Transverse colon (tissue), 4 donors: Measurements from ENCODE around the gene CDC20B. TPM values are rescaled to one million over a fixed set of nuclear protein-coding genes. Genes with fewer than 3 reads are reported as not detected.

Source experiments
- DNase-seq: peaks from one replicate; pipeline ENCODE4 v3.0.0-alpha.2; 2019
- H3K27ac ChIP-seq, 4 donors: fragments of 200-600 bp; sonication (generic); 2 replicates each; pipeline ENCODE4 v1.5.1; 2016 to 2018; ENCODE audit warnings: inconsistent platforms in 4 of 4
- H3K27me3 ChIP-seq: fragments of 200-600 bp; sonication (generic); 2 replicates; pipeline ENCODE4 v1.5.1; 2017; ENCODE audit warnings: inconsistent platforms
- H3K36me3 ChIP-seq, 4 donors: fragments of 200-600 bp; sonication (generic); 2 replicates each; pipeline ENCODE4 v1.5.1; 2017 to 2019; ENCODE audit warnings: inconsistent platforms in 4 of 4
- H3K4me1 ChIP-seq, 4 donors: fragments of 200-600 bp; sonication (generic); 2 replicates each; pipeline ENCODE4 v1.5.1; 2017 to 2020; ENCODE audit warnings: inconsistent platforms in 4 of 4
- H3K4me3 ChIP-seq, 4 donors: fragments of 200-600 bp; sonication (generic); 1 replicate in 1 of 4; 2 replicates in 3 of 4; pipeline versions ENCODE4 v1.5.1 to v1.6.1; 2017 to 2019; ENCODE audit warnings: inconsistent platforms in 4 of 4
- H3K9me3 ChIP-seq, 2 donors: fragments of 200-600 bp; sonication (generic); 2 replicates each; pipeline ENCODE4 v1.5.1; 2017 to 2019; ENCODE audit warnings: inconsistent platforms in 2 of 2
- CTCF ChIP-seq, 5 experiments: fragments of 200-600 bp in 3 of 5; fragments of 450-650 bp in 2 of 5; sonication (generic) in 3 of 5; IDR thresholded peaks; 1 replicate in 2 of 5; 2 replicates in 3 of 5; pipeline ENCODE4 v1.5.1; 2016 to 2017; ENCODE audit warnings: antibody characterized with exemption in 5 of 5, inconsistent platforms in 3 of 5, mild to moderate bottlenecking in 2 of 5, moderate library complexity in 1 of 5
- EP300 ChIP-seq: sonication (generic); formaldehyde crosslinking; IDR thresholded peaks from one replicate; pipeline ENCODE4 v1.6.1; 2017; ENCODE audit warnings: antibody characterized with exemption, low read depth
- POLR2A ChIP-seq: fragments of 450-650 bp; IDR thresholded peaks from one replicate; pipeline ENCODE4 v1.6.1; 2016; ENCODE audit warnings: antibody characterized with exemption, mild to moderate bottlenecking, moderate library complexity
- POLR2AphosphoS5 ChIP-seq, 3 donors: sonication (generic); formaldehyde crosslinking; IDR thresholded peaks; one replicate each; pipeline ENCODE4 v1.6.1; 2016; ENCODE audit warnings: antibody characterized with exemption in 3 of 3
- WGBS, 2 donors: methylation state at CpG; one replicate each; pipeline ENCODE4 v1.1.5; 2018; ENCODE audit warnings: low coverage in 1 of 2; 5-methylcytosine and 5-hydroxymethylcytosine counted together
- in situ Hi-C, 4 donors: fragments of 200-750 bp; cut with MboI; loops; one replicate each; pipeline versions ENCODE4 v1.15.0 to v1.15.1; 2017; ENCODE audit warnings: low sequenced_read_pairs in 3 of 4, low pct_ligation_motif_present in 1 of 4, low pct_unique_long_range_greater_than_20kb in 1 of 4
- intact Hi-C: fragments of 100-400 bp; cut with DNase I; formaldehyde crosslinking; loops from one replicate; pipeline ENCODE4 v1.15.1; 2023; ENCODE audit warnings: low total_unique reads
- total RNA-seq, 4 donors: library from RNA; depleted of rRNA; stranded (reverse); fragments of >200 nt; gene quantifications; one replicate each; pipeline ENCODE4 v1.1.0, GENCODE V29; 2016

Gene CDC20B
- total RNA-seq, 4 donors from 2014 or later, result not detected

GRCh38 chr5:55219770-55220169 is 46.8 kb upstream of the CDC20B start:
- H3K27ac ChIP-seq, result no peak overlapping the region
- peaks cover 68% of the 10 kb centered on the region for H3K27me3 ChIP-seq
- H3K4me3 ChIP-seq, result no peak overlapping the region
- DNase-seq, result no peak
- H3K4me1 ChIP-seq, result peaks cover 7 to 23% (median 17%) of the 10 kb centered on the region in 4 donors
- intact Hi-C loops (loop anchor here (10.0 kb wide), 1 partner anchor 45 kb away; the partner anchor contains the start of gene CDC20B), in situ Hi-C loops (loop anchor here in 1 of 4 donors (10.0 kb wide), 1 partner anchor 45 kb away; the partner anchor contains the start of gene CDC20B)
- no peaks in the 10 kb centered on the region for H3K36me3 ChIP-seq
- no peaks in the 10 kb centered on the region for H3K9me3 ChIP-seq
- 37 to 79% methylated on average over 3 of the region's 3 CpGs for WGBS, 2 donors
- TF ChIP-seq POLR2A, result no peak
- no peak for TF ChIP-seq EP300
- TF ChIP-seq CTCF (IDR thresholded peaks at IDR 0.05), result no peak
- no peak for TF ChIP-seq POLR2AphosphoS5 (IDR thresholded peaks at IDR 0.05)

GRCh38 chr5:55218967-55219366 is 46.0 kb upstream of the CDC20B start:
- peak; percentile 89 for DNase-seq
- H3K27ac ChIP-seq, result no peak overlapping the region
- peaks cover 7 to 23% (median 17%) of the 10 kb centered on the region in 4 donors for H3K4me1 ChIP-seq
- TF ChIP-seq POLR2AphosphoS5 (IDR thresholded peaks at IDR 0.05) (peak in 2 of 3 donors; percentile 30 to 60), EP300 (no peak)
- no peak overlapping the region for H3K4me3 ChIP-seq
- in situ Hi-C loops (no loop called here), intact Hi-C loops (no loop called here)
- 36 to 74% methylated on average over 3 to 4 of the region's 4 CpGs for WGBS, 2 donors
- peaks cover 60% of the 10 kb centered on the region for H3K27me3 ChIP-seq
- no peaks in the 10 kb centered on the region for H3K36me3 ChIP-seq
- H3K9me3 ChIP-seq, result no peaks in the 10 kb centered on the region

DNA sequence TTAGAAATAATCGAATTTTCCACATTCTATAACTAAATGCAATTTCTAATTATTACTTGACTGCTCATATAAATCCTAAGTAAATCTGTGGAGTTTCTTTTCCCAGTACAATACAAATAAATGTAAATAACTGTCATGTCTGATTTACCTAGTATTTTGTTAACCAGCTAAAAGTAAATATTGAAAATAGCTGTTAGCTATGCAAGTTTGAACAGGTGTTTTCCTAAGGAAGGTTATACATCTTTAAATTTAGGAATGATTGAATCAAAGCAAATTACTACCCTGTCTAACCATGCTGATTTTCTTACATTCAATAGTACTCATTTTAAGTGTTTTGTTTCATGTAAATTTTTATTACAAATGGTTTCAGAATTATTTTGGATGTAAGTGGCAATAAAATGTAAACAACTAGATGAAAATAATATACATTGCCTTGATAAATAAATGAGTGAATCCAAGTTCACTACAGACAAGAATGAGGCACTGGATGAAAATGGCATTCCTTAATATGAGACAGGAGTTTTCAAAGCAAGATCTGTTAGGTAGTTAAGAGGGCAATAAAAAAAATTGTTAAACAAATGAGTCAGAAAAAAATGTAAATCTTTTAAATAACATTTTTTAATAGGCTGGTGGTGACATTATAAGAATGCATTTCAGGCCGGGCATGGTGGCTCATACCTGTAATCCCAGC is 38.4 kb upstream of the CDC20B start:
- no peak for DNase-seq
- H3K4me3 ChIP-seq, result no peak overlapping the region
- no peak overlapping the region for H3K27ac ChIP-seq
- intact Hi-C loops (no loop called here), in situ Hi-C loops (no loop called here)
- TF ChIP-seq POLR2AphosphoS5 (IDR thresholded peaks at IDR 0.05) (no peak), EP300 (no peak), CTCF (IDR thresholded peaks at IDR 0.05) (no peak), POLR2A (no peak)
- H3K4me1 ChIP-seq, result no peaks in the 10 kb centered on the region
- H3K9me3 ChIP-seq, result no peaks in the 10 kb centered on the region
- 65 to 67% methylated on average over 1 to 2 of the region's 2 CpGs for whole genome bisulfite sequencing, 2 donors
- H3K27me3 ChIP-seq, result peaks cover 15% of the 10 kb centered on the region
- no peaks in the 10 kb centered on the region for H3K36me3 ChIP-seq

- Histone ChIP-seq H3K27me3 (peaks cover 39% of the 10 kb centered on the region), H3K4me1 (no peaks in the 10 kb centered on the region), H3K4me3 (no peak overlapping the region), H3K9me3 (no peaks in the 10 kb centered on the region), H3K27ac (no peak overlapping the region), H3K36me3 (no peaks in the 10 kb centered on the region)
- in situ Hi-C loops, result no loop called here
- no peak for TF ChIP-seq CTCF (IDR thresholded peaks at IDR 0.05)
- no peak for TF ChIP-seq POLR2AphosphoS5 (IDR thresholded peaks at IDR 0.05)
- no peak for TF ChIP-seq POLR2A
- no peak for TF ChIP-seq EP300
- intact Hi-C loops, result no loop called here
- no peak for DNase-seq
- 34 to 50% methylated on average over 2 of the region's 2 CpGs for WGBS, 2 donors
Observed at GRCh38 chr5:55205001-55205400, 32.0 kb upstream of the CDC20B start.
